BJ (cell line): Measurements from ENCODE around the gene FAM83C. TPM values are rescaled to one million over a fixed set of nuclear protein-coding genes. Genes with fewer than 3 reads are reported as not detected.

ENCODE experiments used
- CTCF ChIA-PET: fragments of 350-600 bp; formaldehyde crosslinking; extraction: SDS; loops from one replicate; lab custom pipeline; 2021; ENCODE audit warnings: antibody characterized with exemption, inconsistent platforms; lab: Yijun Ruan, JAX
- POLR2A ChIA-PET: fragments of 300-600 bp; sonication (Branson Sonifier 250); formaldehyde crosslinking; extraction: SDS; loops from one replicate; lab custom pipeline; 2021; ENCODE audit warnings: antibody characterized with exemption; lab: Charles Lee
- DNase-seq: peaks from one replicate; pipeline ENCODE4 v3.0.0-alpha.2; 2011; ENCODE audit warnings: low read depth
- H3K27me3 ChIP-seq: 2 replicates; pipeline ENCODE4 v1.6.0; 2011; ENCODE audit warnings: low read length; ENCODE audit not compliant: control insufficient read depth, insufficient read depth
- H3K36me3 ChIP-seq: 2 replicates; pipeline ENCODE4 v1.5.1; 2011; ENCODE audit warnings: low read length; ENCODE audit not compliant: control insufficient read depth, insufficient read depth
- H3K4me3 ChIP-seq: 2 replicates; pipeline ENCODE4 v1.5.1; 2011; ENCODE audit warnings: low read depth, mild to moderate bottlenecking, control low read depth, low read length
- polyA plus RNA-seq: library from polyadenylated mRNA; depleted of rRNA; stranded (reverse); fragments of >200 nt; gene quantifications from 2 replicates; pipeline ENCODE4 v1.2.3, GENCODE V29; 2011
- TF ChIP-seq, protein P1 (sequence below): IDR thresholded peaks from 2 replicates; pipeline ENCODE4 v1.5.1; 2011; ENCODE audit warnings: low read depth, mild to moderate bottlenecking, control low read depth, inconsistent platforms, low read length, moderate library complexity; ENCODE audit not compliant: insufficient read depth

The FAM83C gene
- polyA plus RNA-seq, 1 experiment = not detected

- CTCF ChIA-PET = interaction anchor here (1.7 kb wide), 1 partner anchor 11 kb away, joined by 5 read pairs; no protein-coding TSS in a partner anchor
- DNase-seq = no peak
Measured at GRCh38 chr20:35328689-35329088, 36.5 kb upstream of the FAM83C start.

GRCh38 chr20:35328095-35328685 is 36.0 kb upstream of the FAM83C start:
- ChIA-PET POLR2A (no interaction called here), CTCF (interaction anchor here (1.7 kb wide), 1 partner anchor 10 kb away, joined by 5 read pairs; no protein-coding TSS in a partner anchor)

More at GRCh38 chr20:35328689-35329088, 36.5 kb upstream of the FAM83C start:
- Histone ChIP-seq H3K27me3 (no peaks in the 10 kb centered on the region), H3K36me3 (no peaks in the 10 kb centered on the region), H3K4me3 (no peak overlapping the region)
- TF ChIP-seq, protein P1, sequence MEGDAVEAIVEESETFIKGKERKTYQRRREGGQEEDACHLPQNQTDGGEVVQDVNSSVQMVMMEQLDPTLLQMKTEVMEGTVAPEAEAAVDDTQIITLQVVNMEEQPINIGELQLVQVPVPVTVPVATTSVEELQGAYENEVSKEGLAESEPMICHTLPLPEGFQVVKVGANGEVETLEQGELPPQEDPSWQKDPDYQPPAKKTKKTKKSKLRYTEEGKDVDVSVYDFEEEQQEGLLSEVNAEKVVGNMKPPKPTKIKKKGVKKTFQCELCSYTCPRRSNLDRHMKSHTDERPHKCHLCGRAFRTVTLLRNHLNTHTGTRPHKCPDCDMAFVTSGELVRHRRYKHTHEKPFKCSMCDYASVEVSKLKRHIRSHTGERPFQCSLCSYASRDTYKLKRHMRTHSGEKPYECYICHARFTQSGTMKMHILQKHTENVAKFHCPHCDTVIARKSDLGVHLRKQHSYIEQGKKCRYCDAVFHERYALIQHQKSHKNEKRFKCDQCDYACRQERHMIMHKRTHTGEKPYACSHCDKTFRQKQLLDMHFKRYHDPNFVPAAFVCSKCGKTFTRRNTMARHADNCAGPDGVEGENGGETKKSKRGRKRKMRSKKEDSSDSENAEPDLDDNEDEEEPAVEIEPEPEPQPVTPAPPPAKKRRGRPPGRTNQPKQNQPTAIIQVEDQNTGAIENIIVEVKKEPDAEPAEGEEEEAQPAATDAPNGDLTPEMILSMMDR = no peak
- POLR2A ChIA-PET = no interaction called here

GRCh38 chr20:35327074-35327976 is 35.1 kb upstream of the FAM83C start:
- CTCF ChIA-PET = interaction anchor here (0.9 to 1.2 kb wide), 2 partner anchors 9 to 20 kb away, joined by 3 to 4 read pairs; no protein-coding TSS in a partner anchor
- no peak for DNase-seq

More at GRCh38 chr20:35328095-35328685, 36.0 kb upstream of the FAM83C start:
- no peak overlapping the region for H3K4me3 ChIP-seq
- no peaks in the 10 kb centered on the region for H3K27me3 ChIP-seq
- DNase-seq = no peak
- TF ChIP-seq, protein P1 = no peak
- no peaks in the 10 kb centered on the region for H3K36me3 ChIP-seq

DNA sequence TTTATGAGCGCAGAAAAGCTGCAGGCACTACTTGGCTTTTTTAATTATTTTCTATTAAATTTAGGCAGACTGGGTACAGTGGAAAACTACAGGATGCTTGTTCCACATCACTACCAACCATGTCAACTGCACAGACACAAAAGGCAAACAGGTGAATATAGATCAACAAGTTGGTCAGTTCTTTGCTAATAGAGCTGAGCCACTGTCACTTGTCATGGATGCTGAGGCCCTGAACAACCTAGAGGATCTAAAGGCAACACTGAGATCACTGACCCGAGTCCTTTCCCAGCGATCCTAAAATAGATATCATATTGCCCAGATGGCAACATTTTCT is 34.5 kb upstream of the FAM83C start:
- Histone ChIP-seq H3K36me3 (no peaks in the 10 kb centered on the region), H3K27me3 (no peaks in the 10 kb centered on the region), H3K4me3 (no peak overlapping the region)
- no peak for DNase-seq
- POLR2A ChIA-PET = no interaction called here
- TF ChIP-seq, protein P1 = no peak
- CTCF ChIA-PET = interaction anchor here (1.2 kb wide), 1 partner anchor 20 kb away, joined by 4 read pairs; no protein-coding TSS in a partner anchor

More at GRCh38 chr20:35327074-35327976, 35.1 kb upstream of the FAM83C start:
- no peaks in the 10 kb centered on the region for H3K36me3 ChIP-seq
- TF ChIP-seq, protein P1 = no peak
- POLR2A ChIA-PET = no interaction called here
- H3K4me3 ChIP-seq = no peak overlapping the region
- no peaks in the 10 kb centered on the region for H3K27me3 ChIP-seq
